Measurements from ENCODE around the gene NR3C2. TPM values are rescaled to one million over a fixed set of nuclear protein-coding genes. Genes with fewer than 3 reads are reported as not detected.
A peak's percentile ranks its signal among the peaks of the same experiment; 100 is the strongest.

NR3C2 gene
- total and polyA plus RNA-seq, 4 donors, result 2.8 to 43.9 (median 11.5) TPM

DNA sequence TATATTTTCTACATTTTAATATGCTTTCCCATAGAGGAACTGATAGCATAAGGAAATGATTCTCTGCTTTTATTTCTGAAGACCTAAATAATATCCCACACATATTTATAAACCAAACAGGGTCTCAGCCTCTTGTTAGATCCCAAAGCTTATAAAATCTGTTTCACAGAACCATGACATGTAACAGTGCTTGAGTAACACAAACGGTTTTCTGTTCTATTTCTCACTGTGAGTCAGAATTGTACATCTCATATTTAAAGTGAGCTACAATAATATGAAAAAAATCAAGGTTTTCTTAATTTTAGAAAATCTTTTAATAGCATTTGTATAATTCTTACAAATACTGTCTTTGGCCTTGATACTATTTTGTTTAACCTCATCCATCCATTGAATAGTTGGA, 51.2 kb downstream of the NR3C2 start:
- Histone ChIP-seq H3K9ac (ENCODE audit: insufficient read depth in 1 of 2, low read length in 2 of 2) (no peak overlapping the region), H3K27me3 (ENCODE audit: control insufficient read depth in 3 of 3, insufficient read depth in 3 of 3, low read length in 2 of 3) (no peaks in the 10 kb centered on the region), H3K9me3 (ENCODE audit: control insufficient read depth in 4 of 4, insufficient read depth in 3 of 4, low read length in 3 of 4) (no peaks in the 10 kb centered on the region), H3K4me1 (ENCODE audit: control insufficient read depth in 5 of 5, insufficient read depth in 5 of 5, low read length in 5 of 5) (peaks cover 0 to 11% (median 0%) of the 10 kb centered on the region in 5 donors), H3K27ac (ENCODE audit: low read depth in 1 of 2, low read length in 1 of 2) (no peak overlapping the region), H3K36me3 (ENCODE audit: control insufficient read depth in 4 of 4, insufficient read depth in 4 of 4, low read length in 4 of 4) (no peaks in the 10 kb centered on the region), H3K4me3 (no peak overlapping the region)
- 63 to 78% methylated on average over 1 of the region's 1 CpG for WGBS, 2 donors
- ATAC-seq (ENCODE audit: insufficient read depth, low FRiP score), result no peak
- DNase-seq, result no peak
- TF ChIP-seq, protein P1, sequence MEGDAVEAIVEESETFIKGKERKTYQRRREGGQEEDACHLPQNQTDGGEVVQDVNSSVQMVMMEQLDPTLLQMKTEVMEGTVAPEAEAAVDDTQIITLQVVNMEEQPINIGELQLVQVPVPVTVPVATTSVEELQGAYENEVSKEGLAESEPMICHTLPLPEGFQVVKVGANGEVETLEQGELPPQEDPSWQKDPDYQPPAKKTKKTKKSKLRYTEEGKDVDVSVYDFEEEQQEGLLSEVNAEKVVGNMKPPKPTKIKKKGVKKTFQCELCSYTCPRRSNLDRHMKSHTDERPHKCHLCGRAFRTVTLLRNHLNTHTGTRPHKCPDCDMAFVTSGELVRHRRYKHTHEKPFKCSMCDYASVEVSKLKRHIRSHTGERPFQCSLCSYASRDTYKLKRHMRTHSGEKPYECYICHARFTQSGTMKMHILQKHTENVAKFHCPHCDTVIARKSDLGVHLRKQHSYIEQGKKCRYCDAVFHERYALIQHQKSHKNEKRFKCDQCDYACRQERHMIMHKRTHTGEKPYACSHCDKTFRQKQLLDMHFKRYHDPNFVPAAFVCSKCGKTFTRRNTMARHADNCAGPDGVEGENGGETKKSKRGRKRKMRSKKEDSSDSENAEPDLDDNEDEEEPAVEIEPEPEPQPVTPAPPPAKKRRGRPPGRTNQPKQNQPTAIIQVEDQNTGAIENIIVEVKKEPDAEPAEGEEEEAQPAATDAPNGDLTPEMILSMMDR (IDR thresholded peaks at IDR 0.05; ENCODE audit: control extremely low read depth, extremely low read depth), result no peak

DNA sequence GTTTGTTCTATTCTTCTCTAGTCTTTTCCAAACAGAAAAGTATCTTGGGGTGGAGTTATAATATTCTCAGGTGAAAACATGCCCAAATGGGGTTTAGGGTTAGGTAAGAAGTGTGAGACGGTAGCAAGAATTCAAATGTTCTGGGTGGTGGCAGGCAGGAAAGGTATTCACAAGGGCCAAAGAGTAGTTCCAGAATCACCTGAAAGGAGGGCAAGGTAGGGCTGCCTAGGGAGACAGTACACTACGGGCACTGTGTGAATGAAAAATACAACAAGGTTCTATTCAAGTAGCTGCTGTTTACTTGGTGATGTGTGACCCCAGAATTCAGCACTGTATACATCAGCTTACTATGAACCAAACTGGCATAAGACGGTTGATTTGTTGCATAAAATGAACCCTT, 51.9 kb downstream of the NR3C2 start:
- ATAC-seq (ENCODE audit: insufficient read depth, low FRiP score), result no peak
- Histone ChIP-seq H3K36me3 (ENCODE audit: control insufficient read depth in 4 of 4, insufficient read depth in 4 of 4, low read length in 4 of 4) (no peaks in the 10 kb centered on the region), H3K9ac (ENCODE audit: insufficient read depth in 1 of 2, low read length in 2 of 2) (no peak overlapping the region), H3K27ac (ENCODE audit: low read depth in 1 of 2, low read length in 1 of 2) (no peak overlapping the region), H3K27me3 (ENCODE audit: control insufficient read depth in 3 of 3, insufficient read depth in 3 of 3, low read length in 2 of 3) (no peaks in the 10 kb centered on the region), H3K4me3 (no peak overlapping the region), H3K4me1 (ENCODE audit: control insufficient read depth in 5 of 5, insufficient read depth in 5 of 5, low read length in 5 of 5) (peaks cover 0 to 7% (median 0%) of the 10 kb centered on the region in 5 donors), H3K9me3 (ENCODE audit: control insufficient read depth in 4 of 4, insufficient read depth in 3 of 4, low read length in 3 of 4) (no peaks in the 10 kb centered on the region)
- no peak for DNase-seq
- 85 to 88% methylated on average over 3 of the region's 3 CpGs for WGBS, 2 donors
- TF ChIP-seq, protein P1 (IDR thresholded peaks at IDR 0.05; ENCODE audit: control extremely low read depth, extremely low read depth), result no peak

DNA sequence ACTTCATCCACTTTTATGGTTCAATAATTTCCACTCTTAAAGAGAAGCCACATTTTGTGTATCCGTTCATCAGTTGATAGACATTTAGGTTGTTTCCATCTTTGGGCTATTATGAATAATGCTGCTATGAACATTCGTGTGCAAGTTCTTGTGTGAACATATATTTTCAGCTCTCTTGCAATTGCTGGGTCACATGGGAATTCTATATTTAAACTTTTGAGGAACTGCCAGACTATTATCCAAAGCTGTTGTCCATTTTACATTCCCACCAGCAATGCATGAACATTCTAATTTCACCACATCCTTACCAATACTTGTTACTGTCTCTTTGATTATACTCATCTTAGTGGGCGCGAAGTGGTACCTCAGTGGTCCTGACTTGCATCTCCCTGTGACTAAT, 61.9 kb downstream of the NR3C2 start:
- TF ChIP-seq, protein P1 (IDR thresholded peaks at IDR 0.05; ENCODE audit: control extremely low read depth, extremely low read depth), result no peak
- no peak overlapping the region for H3K4me3 ChIP-seq
- no peaks in the 10 kb centered on the region for H3K36me3 ChIP-seq (ENCODE audit: control insufficient read depth in 4 of 4, insufficient read depth in 4 of 4, low read length in 4 of 4)
- no peaks in the 10 kb centered on the region for H3K9me3 ChIP-seq (ENCODE audit: control insufficient read depth in 4 of 4, insufficient read depth in 3 of 4, low read length in 3 of 4)
- H3K27ac ChIP-seq (ENCODE audit: low read depth in 1 of 2, low read length in 1 of 2), result no peak overlapping the region
- DNase-seq (peak in 1 of 3 donors; percentile 36), ATAC-seq (ENCODE audit: insufficient read depth, low FRiP score) (no peak)
- no peak overlapping the region for H3K9ac ChIP-seq (ENCODE audit: insufficient read depth in 1 of 2, low read length in 2 of 2)
- no peaks in the 10 kb centered on the region for H3K27me3 ChIP-seq (ENCODE audit: control insufficient read depth in 3 of 3, insufficient read depth in 3 of 3, low read length in 2 of 3)
- peaks cover 0 to 8% (median 2%) of the 10 kb centered on the region in 5 donors for H3K4me1 ChIP-seq (ENCODE audit: control insufficient read depth in 5 of 5, insufficient read depth in 5 of 5, low read length in 5 of 5)
- 86 to 90% methylated on average over 4 of the region's 4 CpGs for WGBS, 2 donors

DNA sequence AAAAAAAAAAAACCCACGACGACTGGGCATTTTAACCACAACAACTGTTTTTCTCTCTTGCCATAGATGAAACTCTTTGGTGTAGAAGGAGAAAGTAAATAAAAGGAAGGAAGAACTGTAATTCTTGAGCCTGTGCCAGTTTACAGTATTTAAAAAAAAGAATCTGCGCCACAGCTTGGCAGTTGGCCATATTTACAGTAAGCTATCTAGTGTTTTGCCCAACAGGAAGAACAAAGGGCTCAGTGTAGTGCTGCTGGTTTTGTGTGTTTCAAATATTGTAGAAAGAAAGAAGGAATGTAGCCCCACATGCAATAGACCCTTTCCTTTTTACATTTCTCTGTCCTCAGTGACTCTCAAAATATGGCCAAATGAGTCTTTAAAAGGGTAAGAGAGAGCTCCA, 66.1 kb downstream of the NR3C2 start:
- H3K9me3 ChIP-seq (ENCODE audit: control insufficient read depth in 4 of 4, insufficient read depth in 3 of 4, low read length in 3 of 4), result no peaks in the 10 kb centered on the region
- WGBS, 2 donors, result 1% methylated on average over 3 of the region's 3 CpGs
- no peak overlapping the region for H3K4me3 ChIP-seq
- H3K4me1 ChIP-seq (ENCODE audit: control insufficient read depth in 5 of 5, insufficient read depth in 5 of 5, low read length in 5 of 5), result peaks cover 0 to 6% (median 4%) of the 10 kb centered on the region in 5 donors
- H3K27me3 ChIP-seq (ENCODE audit: control insufficient read depth in 3 of 3, insufficient read depth in 3 of 3, low read length in 2 of 3), result no peaks in the 10 kb centered on the region
- DNase-seq, result peak; percentile 73 to 93 (median 92)
- peak overlapping the region in 1 of 2 donors; percentile 13 for H3K9ac ChIP-seq (ENCODE audit: insufficient read depth in 1 of 2, low read length in 2 of 2)
- TF ChIP-seq, protein P1 (IDR thresholded peaks at IDR 0.05; ENCODE audit: control extremely low read depth, extremely low read depth), result no peak
- ATAC-seq (ENCODE audit: insufficient read depth, low FRiP score), result peak; percentile 51
- H3K36me3 ChIP-seq (ENCODE audit: control insufficient read depth in 4 of 4, insufficient read depth in 4 of 4, low read length in 4 of 4), result no peaks in the 10 kb centered on the region
- peak overlapping the region in 1 of 2 donors; percentile 53 for H3K27ac ChIP-seq (ENCODE audit: low read depth in 1 of 2, low read length in 1 of 2)

All from lung (tissue), 12 donors.